HL-60/S4 treated with retinoic acid at 250 ng/mL for 4 days and 3 days (cell line): Measurements from ENCODE around the gene KRTAP2-1.
"Not testable (repeated sequence)": the region's sequence is repeated elsewhere in the genome, so short reads cannot be mapped to it uniquely, and the experiment has no call there.

Experiments used
- in situ Hi-C: fragments of 300-500 bp; cut with MboI; formaldehyde crosslinking; loops from 2 replicates; pipeline ENCODE4 v1.7.0; 2022; ENCODE audit warnings: low sequenced_read_pairs

Gene KRTAP2-1

DNA sequence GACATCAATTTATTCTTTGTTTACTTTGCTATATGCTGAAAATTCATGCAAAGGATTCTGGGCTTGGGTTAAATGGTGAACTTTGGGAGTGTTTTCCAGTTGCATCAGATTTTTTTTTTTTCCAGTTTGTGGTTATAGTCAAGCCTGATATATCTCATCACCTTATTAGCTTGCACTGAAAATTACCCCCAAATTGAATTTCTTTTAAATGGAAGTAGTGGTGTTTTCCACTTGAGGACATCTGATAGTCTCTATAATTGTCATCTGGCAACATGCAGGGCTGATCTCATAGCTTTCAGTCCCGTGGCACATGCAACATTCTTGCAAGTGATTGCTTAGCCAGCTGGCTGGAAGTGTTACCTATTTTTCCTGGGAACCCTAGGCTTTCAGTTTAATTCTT lies 33.5 kb downstream of the KRTAP2-1 start:
- in situ Hi-C loops, result no loop called here

DNA sequence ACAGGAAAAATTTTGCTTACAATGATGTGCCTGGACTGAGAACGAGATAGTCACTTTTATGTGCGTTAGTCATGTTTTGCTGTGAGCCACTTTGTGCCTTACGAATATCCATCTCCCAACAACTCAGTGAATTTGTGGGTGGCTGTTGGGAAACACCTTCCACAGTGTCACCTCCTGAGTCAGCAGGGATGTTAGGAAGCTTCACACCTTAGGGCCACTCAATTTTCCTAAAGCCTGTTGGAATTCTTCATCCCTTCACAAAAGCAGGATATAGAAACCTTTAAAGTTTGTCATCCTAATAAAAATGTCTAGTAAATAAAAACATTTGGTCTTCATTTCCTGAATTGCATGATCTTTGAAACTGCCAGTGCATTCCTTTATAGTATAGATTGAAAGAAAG lies 33.9 kb downstream of the KRTAP2-1 start:
- in situ Hi-C loops, result no loop called here

DNA sequence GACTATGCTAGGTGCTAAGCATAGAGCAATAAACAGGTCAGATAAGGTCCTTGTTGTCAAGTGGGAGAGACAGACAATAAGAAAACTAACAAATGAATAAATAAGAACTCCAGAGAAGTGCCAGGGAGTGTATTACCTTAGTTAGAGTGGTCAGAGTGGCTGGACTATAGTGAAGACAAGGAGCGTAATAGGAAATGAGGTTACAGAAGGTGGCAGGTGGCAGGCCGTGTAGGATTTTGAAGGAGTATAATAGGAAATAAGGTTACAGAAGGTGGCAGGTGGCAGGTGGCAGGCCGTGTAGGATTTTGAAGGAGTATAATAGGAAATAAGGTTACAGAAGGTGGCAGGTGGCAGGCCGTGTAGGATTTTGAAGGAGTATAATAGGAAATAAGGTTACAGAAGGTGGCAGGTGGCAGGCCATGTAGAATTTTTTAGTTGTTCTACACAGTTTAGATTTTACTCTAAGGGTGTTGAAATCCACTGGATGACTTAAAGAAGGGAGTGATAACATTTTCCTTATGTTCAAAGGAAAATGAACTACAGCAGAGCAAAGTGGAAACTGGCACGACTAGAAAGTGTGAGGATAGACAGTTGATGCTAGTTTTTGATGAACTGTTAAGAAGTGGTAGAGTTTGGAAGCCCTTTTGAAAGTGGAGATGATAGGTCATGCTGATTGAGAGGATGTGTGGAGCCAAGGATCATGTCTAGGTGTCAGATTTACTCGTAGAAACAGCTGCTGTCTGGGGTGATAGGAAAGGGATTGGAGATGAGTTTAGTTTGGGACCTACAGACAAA lies 34.6 kb downstream of the KRTAP2-1 start:
- in situ Hi-C loops, result no loop called here

DNA sequence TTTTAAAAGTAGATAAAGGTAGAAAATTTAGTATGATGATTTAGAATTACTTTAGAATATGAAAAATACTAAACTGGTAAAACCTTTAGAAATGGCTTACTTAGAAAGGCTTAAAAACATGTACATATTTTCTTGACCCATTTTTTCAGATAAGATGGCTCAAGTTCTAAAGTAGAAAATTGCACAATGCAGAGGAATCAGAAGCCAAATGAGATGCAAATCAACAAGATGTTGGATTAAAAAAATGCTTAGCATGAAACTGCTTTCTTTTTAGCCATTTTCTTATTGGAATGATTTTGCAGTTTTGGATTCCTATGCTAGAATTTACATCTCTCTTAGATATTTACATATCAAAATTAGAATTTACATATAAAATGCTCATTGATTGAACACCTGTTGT lies 36.7 kb downstream of the KRTAP2-1 start:
- in situ Hi-C loops, result no loop called here

DNA sequence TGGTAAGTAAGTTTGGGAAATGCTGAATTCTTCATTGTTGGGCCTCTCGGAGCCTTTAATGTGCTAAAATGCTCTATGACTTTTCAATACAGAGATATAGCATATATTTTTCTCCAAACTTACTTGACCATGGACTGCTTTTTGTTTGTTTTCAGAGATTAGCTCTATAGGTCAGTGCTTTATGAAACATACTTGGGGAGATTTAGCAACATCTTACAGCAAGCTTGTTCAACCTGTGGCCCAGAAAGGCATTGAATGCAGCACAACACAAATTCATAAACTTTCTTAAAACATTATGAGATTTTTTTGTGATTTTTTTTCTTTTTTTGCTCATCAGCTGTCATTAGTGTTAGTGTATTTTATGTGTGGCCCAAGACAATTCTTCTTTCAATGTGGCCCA lies 37.2 kb downstream of the KRTAP2-1 start:
- in situ Hi-C loops, result no loop called here

DNA sequence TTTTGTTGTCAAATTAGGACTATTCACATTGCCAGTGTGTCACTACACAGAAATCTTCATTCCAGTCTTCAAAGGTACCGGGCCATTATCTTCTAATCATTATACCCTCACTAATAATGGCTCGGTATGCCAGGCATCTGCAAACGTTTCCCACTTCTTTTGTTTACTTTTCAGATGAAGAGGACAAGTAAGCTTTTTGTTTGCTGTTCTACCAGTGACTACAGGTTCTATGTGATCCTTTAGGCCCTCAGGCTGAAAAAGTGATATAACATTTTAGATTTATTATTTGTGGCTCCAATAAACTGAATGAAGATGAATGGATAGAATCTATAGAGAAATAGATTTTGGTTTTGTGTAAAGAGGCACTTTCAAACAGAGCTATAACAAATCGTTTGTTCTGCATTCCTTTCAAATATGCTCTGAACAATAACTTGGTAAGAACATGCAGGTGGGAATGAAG lies 37.8 kb downstream of the KRTAP2-1 start:
- in situ Hi-C loops, result no loop called here

DNA sequence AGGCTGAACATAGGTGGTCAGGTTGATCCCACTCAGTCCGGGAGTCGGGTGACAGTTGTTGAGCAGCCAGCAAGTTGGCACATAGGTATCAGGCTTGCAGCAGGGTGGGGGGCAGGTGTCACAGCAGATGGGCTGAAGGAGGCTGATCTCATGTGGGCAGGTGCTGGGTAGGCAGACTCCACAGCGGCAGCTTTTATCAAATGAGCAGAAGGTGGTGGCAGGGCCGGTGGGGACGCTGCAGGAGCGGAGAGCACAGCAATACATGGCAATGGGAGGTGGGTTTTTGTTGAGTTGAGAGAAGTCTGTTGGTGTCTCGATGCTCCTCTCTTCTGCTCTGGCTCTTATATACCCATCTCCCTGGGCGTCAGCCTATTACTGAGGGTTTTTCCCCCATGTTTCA lies 38.3 kb downstream of the KRTAP2-1 start, which contains the start of gene KRTAP3-1:
Gene KRTAP3-1, minus strand, starts transcription at position 318 of the 400 bp plus-strand sequence. Its CDS starts 54 bp downstream, at position 264.
- in situ Hi-C loops, result no loop called here

DNA sequence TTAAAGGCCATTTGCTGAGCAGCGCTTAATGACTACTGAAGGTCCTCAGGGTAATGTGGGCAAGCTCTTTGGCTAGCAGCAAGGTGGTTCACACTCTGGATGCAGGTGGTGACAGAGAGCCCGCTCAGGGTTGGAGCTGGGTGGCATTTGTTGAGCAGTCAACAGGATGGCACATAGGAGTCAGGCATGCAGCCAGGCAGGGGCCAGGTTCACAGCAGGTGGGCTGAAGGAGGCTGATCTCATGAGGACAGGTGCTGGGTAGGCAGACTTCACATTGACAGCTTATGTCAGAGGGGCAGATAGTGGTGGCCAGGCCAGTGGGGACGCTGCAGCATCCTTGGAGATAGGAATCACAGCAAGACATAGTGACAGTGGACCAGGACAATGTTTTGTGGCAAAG lies 42.7 kb downstream of the KRTAP2-1 start:
- in situ Hi-C loops, result no loop called here

DNA sequence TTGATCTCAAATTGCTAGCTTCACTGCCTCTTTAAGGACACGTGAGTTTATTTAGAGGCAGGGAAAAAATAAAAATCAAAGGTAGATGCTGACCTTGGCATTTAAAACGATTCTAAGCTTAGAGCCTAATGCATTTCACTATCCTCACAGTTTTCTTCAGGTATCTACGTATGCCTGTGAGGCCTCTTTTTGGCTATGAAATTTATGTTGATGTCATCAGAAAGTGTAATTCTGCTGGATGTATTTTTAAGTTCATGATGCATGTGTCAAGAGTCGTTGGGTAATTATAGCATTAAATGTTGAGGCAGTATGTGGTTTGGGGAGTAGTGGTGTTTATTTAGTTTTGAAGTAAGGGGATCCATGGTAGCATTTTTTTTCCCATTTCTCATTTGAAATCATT lies 43.2 kb downstream of the KRTAP2-1 start:
- in situ Hi-C loops, result no loop called here

DNA sequence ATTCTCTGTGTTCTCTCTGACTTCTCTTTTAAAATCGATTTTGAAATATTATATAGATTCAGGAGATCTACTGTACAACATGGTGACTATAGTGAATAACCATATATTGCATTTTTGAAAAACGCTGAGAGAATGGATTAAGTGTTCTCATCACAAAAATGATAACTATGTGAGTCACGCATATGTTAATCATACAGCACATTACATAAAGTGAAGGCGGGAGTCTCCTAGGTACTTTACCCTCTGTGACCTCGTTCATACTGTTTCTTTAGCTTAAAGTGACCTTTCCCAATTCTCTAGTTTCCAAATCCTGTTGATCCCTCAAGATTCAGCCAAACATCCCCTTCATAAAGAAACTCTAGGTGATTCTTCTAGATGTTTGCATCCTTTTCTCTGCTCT lies 44.3 kb downstream of the KRTAP2-1 start:
- in situ Hi-C loops, result no loop called here

DNA sequence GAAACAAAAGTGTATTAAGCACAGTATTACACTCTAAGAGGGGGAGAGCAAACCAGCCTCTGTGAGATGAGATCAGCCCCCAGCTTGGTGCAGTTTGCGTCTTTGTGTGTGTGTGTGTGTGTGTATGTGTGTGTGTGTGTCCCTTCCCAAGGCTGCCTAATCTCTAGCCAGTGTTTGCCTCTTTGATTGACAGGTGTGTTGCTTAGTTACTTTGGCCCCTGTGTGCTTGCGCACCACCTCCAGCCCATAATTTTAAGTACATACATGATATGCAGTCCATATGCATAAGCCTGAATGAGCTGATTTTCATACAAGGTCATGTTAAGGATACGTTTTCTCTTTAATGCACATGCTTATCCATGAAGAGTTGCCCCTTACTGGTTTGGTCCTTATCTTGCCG lies 45.3 kb downstream of the KRTAP2-1 start:
- in situ Hi-C loops, result no loop called here

DNA sequence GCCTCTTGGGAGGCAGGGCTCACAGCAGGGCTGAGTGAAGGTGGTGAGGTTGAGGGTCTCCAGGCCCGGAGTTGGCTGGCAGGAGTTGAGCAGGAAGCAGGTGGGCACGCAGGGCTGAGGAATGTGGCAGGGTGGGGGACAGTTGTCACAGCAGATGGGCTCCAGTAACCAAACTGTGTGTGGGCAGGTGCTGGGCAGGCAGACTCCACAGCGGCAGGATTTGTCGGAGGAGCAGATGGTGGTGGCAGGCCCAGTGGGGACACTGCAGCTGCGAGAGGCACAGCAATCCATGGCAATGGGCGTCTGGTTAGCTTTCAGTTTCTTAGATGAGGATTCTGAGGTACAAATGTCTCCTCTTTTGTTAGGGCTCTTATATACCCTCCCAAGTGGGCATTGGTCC lies 47.6 kb downstream of the KRTAP2-1 start, which contains the start of gene KRTAP3-2:
Gene KRTAP3-2, minus strand, starts transcription at position 344 of the 400 bp plus-strand sequence. Its CDS starts 53 bp downstream, at position 291.
- in situ Hi-C loops, result not testable (repeated sequence)

DNA sequence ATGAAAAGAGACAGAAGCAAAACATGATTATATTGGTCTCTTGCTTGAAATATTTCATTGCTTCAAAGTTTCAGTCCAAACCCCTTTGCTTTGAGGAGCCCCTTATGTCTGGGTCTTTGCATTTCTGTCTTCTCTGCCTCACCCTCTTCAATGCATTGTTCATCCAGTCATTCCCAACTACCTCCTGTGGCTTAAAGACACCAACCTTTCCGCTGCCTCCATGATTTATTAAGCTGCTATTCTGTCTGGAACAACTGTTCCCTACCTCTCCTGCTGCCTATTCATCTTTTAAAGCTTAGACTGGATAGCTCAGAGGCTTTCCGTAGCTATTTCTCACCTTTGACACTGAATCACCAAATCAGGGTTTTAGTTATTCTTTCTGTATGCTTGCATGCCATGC lies 49.8 kb downstream of the KRTAP2-1 start:
- in situ Hi-C loops, result no loop called here

DNA sequence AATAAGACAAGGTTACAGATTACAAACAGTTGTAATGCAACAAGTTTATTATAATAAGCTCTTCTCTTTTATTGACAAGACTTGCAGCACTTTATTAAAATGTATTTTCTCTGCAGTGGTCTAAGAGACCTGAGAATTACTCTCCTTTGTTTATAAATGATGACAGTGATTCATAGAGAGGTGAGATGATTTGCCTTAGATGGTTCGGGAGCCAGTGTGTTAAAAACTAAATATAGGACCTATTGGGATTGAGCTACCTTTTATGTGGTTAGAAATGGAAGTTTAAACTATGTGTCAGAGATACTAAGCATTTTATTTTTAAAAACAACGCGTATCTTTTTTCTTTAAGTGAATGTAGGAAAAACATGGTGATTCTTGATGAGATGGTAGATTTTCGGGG lies 50.3 kb downstream of the KRTAP2-1 start:
- in situ Hi-C loops, result no loop called here
